CD4-positive, alpha-beta T cell treated with Interleukin-21 for 1 hour (primary cell): Measurements from ENCODE around the gene ABCB11.
"Not testable (repeated sequence)": the region's sequence is repeated elsewhere in the genome, so short reads cannot be mapped to it uniquely, and the experiment has no call there.

Experiments used
- DNase-seq: peaks from one replicate; pipeline ENCODE4 v3.0.0-alpha.2; 2020

Gene ABCB11

GRCh38 chr2:169041594-169041993, 10.5 kb upstream of the ABCB11 start:
- no peak for DNase-seq

- DNase-seq = no peak
These were observed 8.6 kb upstream of the ABCB11 start for GRCh38 chr2:169039702-169040101.

DNA sequence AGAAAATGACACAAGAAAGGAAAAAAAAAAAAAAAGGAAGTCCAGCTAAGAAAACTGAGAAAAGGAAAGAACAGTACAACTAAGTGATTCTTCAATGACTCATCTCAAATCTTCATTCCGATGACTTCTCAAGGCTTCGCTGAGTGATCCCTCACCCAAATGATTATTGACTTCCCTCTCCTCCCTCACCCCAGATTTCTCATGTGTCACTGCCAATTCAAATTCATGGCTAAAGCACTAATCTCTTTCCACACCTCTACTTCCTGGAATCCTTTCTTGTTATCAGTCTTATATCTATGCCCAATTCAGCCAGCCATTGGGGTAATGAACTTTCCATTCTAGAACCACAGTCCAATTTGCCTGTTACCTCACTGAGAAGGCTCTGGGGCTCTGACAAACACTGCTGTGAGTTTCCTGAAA, 7.2 kb upstream of the ABCB11 start:
- no peak for DNase-seq

- no peak for DNase-seq
These were observed 5.8 kb upstream of the ABCB11 start for GRCh38 chr2:169036736-169037440.

DNA sequence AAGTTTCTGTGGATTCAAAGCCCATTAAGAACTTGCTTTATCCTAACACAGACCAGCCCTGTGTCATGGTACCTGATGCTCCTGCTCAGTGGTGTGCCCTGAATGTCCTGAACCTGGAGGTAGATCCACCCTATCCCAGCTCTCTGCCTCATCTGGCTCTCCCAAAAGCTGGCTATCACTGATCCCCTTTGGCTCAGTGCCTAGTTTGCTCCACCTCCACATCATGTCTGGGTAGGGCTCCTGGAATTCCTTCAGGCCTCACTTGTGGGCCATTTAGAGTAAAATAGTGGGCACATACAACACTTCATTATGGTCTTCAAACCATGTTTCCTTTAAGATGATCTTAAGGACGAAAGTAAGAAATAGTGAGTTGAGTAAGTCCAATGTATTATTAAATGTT, 4.8 kb upstream of the ABCB11 start:
- DNase-seq = no peak

DNA sequence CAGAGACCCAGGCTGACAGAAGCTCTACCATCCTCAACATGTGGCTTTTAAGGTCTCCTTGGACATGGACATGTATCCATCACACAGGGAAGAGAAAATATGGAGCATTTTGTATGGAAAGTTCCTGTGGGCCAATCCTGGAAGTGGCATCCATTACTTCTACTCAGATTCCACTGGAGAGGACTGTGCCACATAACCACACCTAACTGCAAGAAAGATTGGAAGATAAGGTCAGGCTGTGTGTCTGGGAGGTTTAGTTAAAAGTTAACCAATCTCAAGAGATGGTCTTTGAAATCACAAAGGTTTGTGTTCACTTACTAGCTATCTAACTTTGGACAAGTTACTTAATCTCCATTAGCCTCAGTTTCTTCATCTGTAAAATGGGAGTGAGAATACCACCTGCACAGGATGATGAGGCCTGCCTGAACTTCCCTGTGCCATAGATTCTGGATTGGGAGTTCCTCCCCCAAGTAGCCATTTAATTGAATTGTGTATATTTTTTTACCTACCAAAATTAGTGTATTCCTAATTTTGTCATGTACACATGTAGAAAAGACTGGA, 3.9 kb upstream of the ABCB11 start:
- no peak for DNase-seq

DNA sequence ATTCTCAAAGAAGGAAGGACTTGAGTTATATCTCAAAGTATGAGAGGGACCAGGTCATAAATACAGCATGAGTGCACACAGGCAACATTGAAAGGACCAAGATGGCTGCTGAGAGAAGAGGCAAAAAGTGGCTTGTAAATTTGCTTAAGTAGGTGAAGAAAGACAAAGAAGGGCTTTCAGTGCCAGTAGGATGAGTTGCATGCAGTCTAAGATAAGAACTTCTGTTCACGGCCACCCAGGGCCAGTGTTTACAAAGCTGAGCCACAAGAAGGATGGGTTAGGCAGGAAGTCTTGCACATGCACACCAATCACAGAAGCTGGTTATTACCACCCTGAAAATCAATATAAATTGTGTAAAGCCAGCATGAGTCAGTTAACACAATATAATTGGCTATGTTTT, 3.1 kb upstream of the ABCB11 start:
- no peak for DNase-seq

GRCh38 chr2:169029341-169029740, 1.8 kb downstream of the ABCB11 start:
- DNase-seq = no peak

DNA sequence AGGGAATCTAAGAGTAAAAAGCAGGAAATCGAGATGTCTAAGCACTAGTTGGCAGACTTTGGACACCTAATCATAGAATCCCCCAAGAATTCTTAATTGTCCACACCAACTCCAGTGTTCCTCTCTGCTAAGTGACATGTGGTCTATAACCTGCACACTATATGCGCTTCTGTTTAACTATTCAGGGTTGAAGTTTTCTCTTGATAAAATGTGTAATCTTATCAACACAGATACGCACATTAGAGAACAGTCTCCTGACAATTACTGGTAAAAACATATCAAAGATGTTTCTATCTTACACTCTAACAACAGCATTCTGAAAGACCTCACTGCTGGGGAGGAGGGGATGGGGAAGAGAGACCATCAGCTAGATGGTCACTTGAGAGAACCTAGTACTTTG, 3.9 kb downstream of the ABCB11 start:
- no peak for DNase-seq

DNA sequence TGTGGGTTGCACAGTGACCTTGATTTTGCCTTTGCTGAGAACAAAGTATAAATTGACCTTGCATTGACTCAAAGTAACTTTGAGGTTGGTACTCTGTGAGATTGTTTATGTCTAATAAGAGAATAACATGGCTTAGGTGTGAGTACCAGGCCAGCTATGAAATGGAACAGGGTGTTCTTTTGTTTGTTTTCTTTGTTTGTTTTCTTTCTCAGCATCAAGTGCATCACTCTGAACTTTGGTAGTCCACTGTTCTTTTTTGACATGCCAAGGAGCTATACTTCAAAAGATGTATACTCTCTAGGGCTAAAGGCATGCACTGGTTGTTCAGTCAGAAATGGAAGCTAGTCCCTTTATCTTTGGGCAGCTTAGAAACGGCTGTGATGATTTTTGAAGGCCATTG, 5.1 kb downstream of the ABCB11 start:
- no peak for DNase-seq

- DNase-seq = no peak
These were observed 8.0 kb downstream of the ABCB11 start for GRCh38 chr2:169023161-169023560.

- no peak for DNase-seq
These were observed 12.7 kb downstream of the ABCB11 start for GRCh38 chr2:169018390-169018789.

GRCh38 chr2:169015943-169016342, 15.2 kb downstream of the ABCB11 start:
- DNase-seq = no peak

- DNase-seq = no peak
These were observed 16.3 kb downstream of the ABCB11 start for GRCh38 chr2:169014780-169015179.

DNA sequence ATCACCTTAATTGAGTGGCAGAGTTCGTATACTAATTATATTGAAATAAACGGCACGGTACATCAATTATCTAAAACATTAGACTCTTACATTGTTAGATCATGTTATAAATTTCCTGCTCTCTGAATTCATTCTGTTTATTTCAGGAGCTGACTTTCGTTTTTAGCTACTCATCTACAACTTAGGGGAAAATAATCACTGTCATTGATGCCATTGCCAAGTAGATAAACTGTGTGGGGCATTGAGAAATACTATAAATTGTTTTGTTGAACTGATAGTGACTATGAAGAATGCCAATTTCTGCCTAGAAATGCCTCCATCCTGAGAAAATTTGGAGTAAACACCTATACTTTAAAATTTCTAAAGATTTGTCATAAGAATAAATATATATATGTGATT, 17.5 kb downstream of the ABCB11 start:
- no peak for DNase-seq

DNA sequence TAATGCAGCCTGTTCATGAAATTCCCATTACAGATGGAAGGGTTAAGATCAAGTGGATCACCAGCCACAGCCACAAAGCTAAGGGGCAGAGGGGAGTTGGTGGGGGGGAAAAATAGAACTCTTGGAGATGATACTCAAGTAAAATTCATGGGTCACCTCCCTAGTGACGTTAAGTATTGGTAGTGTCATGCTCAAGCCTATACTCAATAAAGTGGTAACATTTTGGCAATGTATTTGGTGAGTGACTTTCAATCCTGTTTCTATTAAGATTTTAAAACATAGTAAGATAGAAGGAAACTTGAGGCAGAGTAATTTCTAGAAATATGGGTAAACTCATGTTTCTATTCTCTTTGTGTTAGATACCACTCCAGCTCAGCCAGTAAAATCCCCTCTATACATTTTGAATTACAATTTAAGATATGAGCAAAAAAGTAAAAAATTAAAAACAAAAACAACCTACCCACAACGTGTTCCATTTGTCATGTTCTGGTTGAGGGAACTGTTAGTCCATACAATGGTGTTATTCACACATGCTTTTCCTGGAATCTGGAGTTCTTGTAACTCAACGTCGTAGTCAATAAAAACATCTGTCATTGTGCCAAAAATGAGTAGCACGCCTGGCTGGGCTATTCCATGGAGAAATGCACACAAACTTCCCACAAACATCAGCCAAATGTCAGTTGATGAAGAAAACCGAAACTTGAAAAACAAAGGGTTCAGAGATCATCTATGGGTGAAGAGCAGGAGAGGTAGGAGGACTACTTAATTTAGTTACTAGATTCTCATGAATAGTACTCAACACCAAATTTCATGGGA, 18.1 kb downstream of the ABCB11 start:
- no peak for DNase-seq

DNA sequence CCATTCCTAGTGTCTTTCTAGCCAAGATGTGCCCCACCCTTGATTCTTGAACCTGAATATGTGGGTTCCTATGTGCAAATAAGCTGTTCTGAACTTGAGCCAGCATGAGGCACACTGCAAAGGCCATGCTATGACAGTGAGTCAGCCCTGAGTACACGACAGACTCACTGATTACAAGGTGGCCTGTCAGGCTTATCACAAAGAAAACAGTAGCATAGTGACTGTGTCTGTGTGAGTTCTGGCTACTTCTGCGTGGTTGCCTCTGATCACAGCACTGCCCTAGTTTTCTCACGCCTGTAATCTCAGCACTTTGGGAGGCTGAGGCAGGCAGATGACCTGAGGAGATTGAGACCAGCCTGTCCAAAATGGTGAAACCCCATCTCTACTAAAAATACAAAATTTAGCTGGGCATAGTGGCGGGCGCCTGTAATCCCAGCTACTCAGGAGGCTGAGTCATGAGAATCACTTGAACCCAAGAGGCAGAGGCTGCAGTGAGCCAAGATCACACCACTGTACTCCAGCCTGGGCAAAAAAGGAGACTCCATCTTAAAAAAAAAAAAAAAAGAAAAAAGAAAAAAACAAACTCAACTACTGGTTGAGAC, 18.8 kb downstream of the ABCB11 start:
- not testable (repeated sequence) for DNase-seq

GRCh38 chr2:169011698-169012097, 19.4 kb downstream of the ABCB11 start:
- no peak for DNase-seq

GRCh38 chr2:169010633-169011460, 20.3 kb downstream of the ABCB11 start:
- no peak for DNase-seq

GRCh38 chr2:169009865-169010579, 21.1 kb downstream of the ABCB11 start:
- DNase-seq = no peak

- DNase-seq = no peak
These were observed 23.2 kb downstream of the ABCB11 start for GRCh38 chr2:169007941-169008340.

DNA sequence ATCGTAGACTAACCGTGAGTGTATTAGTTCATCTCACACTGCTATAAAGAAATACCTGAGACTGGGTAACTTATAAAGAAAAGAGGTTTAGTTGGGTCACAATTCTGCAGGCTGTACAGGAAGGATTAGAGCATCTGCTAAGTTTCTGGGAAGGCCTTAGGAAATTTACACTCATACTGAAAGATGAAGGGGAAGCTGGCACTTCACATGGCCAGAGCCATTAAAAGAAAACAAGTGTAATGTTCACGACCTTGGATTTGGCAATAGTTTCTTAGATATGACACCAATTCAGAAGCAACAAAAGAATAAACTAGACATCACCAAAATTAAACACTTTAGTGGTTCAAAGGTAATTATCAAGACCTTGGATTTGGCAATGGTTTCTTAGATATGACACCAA, 23.8 kb downstream of the ABCB11 start:
- no peak for DNase-seq
